SK-N-SH (cell line): ENCODE data around the gene TMCO4. TPM values are rescaled to one million over a fixed set of nuclear protein-coding genes. Genes with fewer than 3 reads are reported as not detected.

Source experiments
- CTCF ChIA-PET: fragments of 300-600, 350-600 bp; formaldehyde crosslinking; extraction: SDS; loops from one replicate; lab custom pipeline; 2021; lab: Yijun Ruan, JAX
- POLR2A ChIA-PET: fragments of 350-600 bp; sonication (Branson Sonifier 250); formaldehyde crosslinking; extraction: SDS; loops from one replicate; lab custom pipeline; 2020; ENCODE audit warnings: antibody characterized with exemption, inconsistent platforms; lab: Yijun Ruan, JAX
- DNase-seq: peaks from one replicate; pipeline ENCODE4 v3.0.0; 2012
- H2AFZ ChIP-seq: fragments of 200-600 bp; sonication (generic); 2 replicates; pipeline ENCODE4 v1.8.1; 2016; ENCODE audit warnings: antibody characterized with exemption, mild to moderate bottlenecking, low read depth
- H3F3A ChIP-seq: fragments of 200-600 bp; sonication (generic); replicated peaks from 2 replicates; pipeline ENCODE3; 2016; ENCODE audit warnings: antibody characterized with exemption, mild to moderate bottlenecking; ENCODE audit not compliant: insufficient read depth
- H3K27ac ChIP-seq, 2 experiments: fragments of 200-500 bp in 1 of 2; fragments of 200-600 bp in 1 of 2; sonication (Bioruptor generic) in 1 of 2; sonication (generic), shearing (Covaris generic) in 1 of 2; 2 replicates each; pipeline versions ENCODE4 v1.5.1 to v1.6.1; 2014 to 2016; ENCODE audit warnings: low read depth in 2 of 2, inconsistent platforms in 1 of 2, low read length in 1 of 2, mild to moderate bottlenecking in 1 of 2, mixed read lengths in 1 of 2
- H3K27me3 ChIP-seq: fragments of 200-600 bp; sonication (generic), shearing (Covaris generic); 2 replicates; pipeline ENCODE4 v1.6.1; 2016; ENCODE audit warnings: mixed run types; ENCODE audit not compliant: insufficient read depth
- H3K36me3 ChIP-seq, 2 experiments: fragments of 200-500 bp in 1 of 2; fragments of 200-600 bp in 1 of 2; sonication (Bioruptor generic) in 1 of 2; sonication (generic) in 1 of 2; replicated peaks in 1 of 2; 2 replicates each; pipeline versions ENCODE3 to v1.5.1; 2014 to 2016; ENCODE audit warnings: low read length in 1 of 2, mild to moderate bottlenecking in 1 of 2; ENCODE audit not compliant: insufficient read depth in 2 of 2, control insufficient read depth in 1 of 2
- H3K4me1 ChIP-seq, 2 experiments: fragments of 200-500 bp in 1 of 2; fragments of 200-600 bp in 1 of 2; sonication (Bioruptor generic) in 1 of 2; sonication (generic), shearing (Covaris generic) in 1 of 2; 2 replicates each; pipeline versions ENCODE4 v1.5.1 to v1.6.1; 2014 to 2016; ENCODE audit warnings: low read depth in 1 of 2, low read length in 1 of 2, mixed run types in 1 of 2; ENCODE audit not compliant: insufficient read depth in 2 of 2, control insufficient read depth in 1 of 2
- H3K4me2 ChIP-seq: fragments of 200-600 bp; sonication (generic), shearing (Covaris generic); 2 replicates; pipeline ENCODE4 v1.6.1; 2017; ENCODE audit warnings: mixed run types
- H3K4me3 ChIP-seq, 2 experiments: fragments of 200-500 bp in 1 of 2; fragments of 200-600 bp in 1 of 2; sonication (Bioruptor generic) in 1 of 2; sonication (generic), shearing (Covaris generic) in 1 of 2; 2 replicates each; pipeline versions ENCODE4 v1.5.1 to v1.8.1; 2014 to 2016; ENCODE audit warnings: low read depth in 2 of 2, inconsistent platforms in 1 of 2, low read length in 1 of 2, mild to moderate bottlenecking in 1 of 2, mixed read lengths in 1 of 2, moderate library complexity in 1 of 2
- H3K79me2 ChIP-seq: fragments of 200-600 bp; sonication (generic); 2 replicates; pipeline ENCODE4 v1.8.1; 2017; ENCODE audit warnings: mild to moderate bottlenecking; ENCODE audit not compliant: insufficient read depth
- H3K9ac ChIP-seq: fragments of 200-600 bp; sonication (generic); 2 replicates; pipeline ENCODE4 v1.6.1; 2017; ENCODE audit warnings: mixed run types
- H3K9me2 ChIP-seq: fragments of 200-600 bp; sonication (generic); 2 replicates; pipeline ENCODE4 v1.6.1; 2017; ENCODE audit warnings: mixed run types
- H3K9me3 ChIP-seq: fragments of 200-600 bp; sonication (generic); 2 replicates; pipeline ENCODE4 v1.6.1; 2017; ENCODE audit warnings: mixed run types, mild to moderate bottlenecking, moderate library complexity
- H4K20me1 ChIP-seq: fragments of 200-600 bp; sonication (generic); 2 replicates; pipeline ENCODE4 v1.6.1; 2017; ENCODE audit warnings: mild to moderate bottlenecking, mixed run types; ENCODE audit not compliant: insufficient read depth
- CHD2 ChIP-seq: fragments of 150-350 bp; IDR thresholded peaks from 2 replicates; pipeline ENCODE4 v1.6.1; 2018; ENCODE audit warnings: low read length; ENCODE audit not compliant: partially characterized antibody
- FOXJ3 ChIP-seq: sonication (generic); formaldehyde crosslinking; IDR thresholded peaks from 2 replicates; pipeline ENCODE4 v1.5.1; 2020; ENCODE audit warnings: mild to moderate bottlenecking, missing genetic modification reagents
- GATA2 ChIP-seq: sonication (generic); formaldehyde crosslinking; IDR thresholded peaks from 2 replicates; pipeline ENCODE4 v1.5.0; 2020; ENCODE audit warnings: mild to moderate bottlenecking, missing genetic modification reagents
- IRF3 ChIP-seq: fragments of 150-350 bp; IDR thresholded peaks from 2 replicates; pipeline ENCODE4 v1.6.1; 2016; ENCODE audit warnings: mild to moderate bottlenecking, low read depth, low read length
- MEF2A ChIP-seq: IDR thresholded peaks from 2 replicates; pipeline ENCODE4 v1.4.0; 2012; ENCODE audit warnings: low read depth, borderline replicate concordance
- MXI1 ChIP-seq: IDR thresholded peaks from 2 replicates; pipeline ENCODE4 v1.6.1; 2012; ENCODE audit warnings: mild to moderate bottlenecking, low read depth, low read length, improper control_type of control experiment
- NRF1 ChIP-seq: IDR thresholded peaks from 2 replicates; pipeline ENCODE4 v1.6.1; 2012; ENCODE audit warnings: low read depth, mild to moderate bottlenecking, low read length
- POLR2AphosphoS5 ChIP-seq: IDR thresholded peaks from 2 replicates; pipeline ENCODE4 v1.6.1; 2012; ENCODE audit warnings: low read depth, low read length
- REST ChIP-seq: IDR thresholded peaks from 2 replicates; pipeline ENCODE4 v1.6.1; 2012; ENCODE audit warnings: mild to moderate bottlenecking, low read depth, low read length, moderate library complexity
- RFX5 ChIP-seq: IDR thresholded peaks from 2 replicates; pipeline ENCODE4 v1.6.1; 2012; ENCODE audit warnings: mild to moderate bottlenecking, improper control_type of control experiment, low read length
- RXRA ChIP-seq: IDR thresholded peaks from 2 replicates; pipeline ENCODE4 v1.4.0; 2012; ENCODE audit warnings: low read depth, mild to moderate bottlenecking, borderline replicate concordance
- SIN3A ChIP-seq: IDR thresholded peaks from 2 replicates; pipeline ENCODE4 v1.6.1; 2012; ENCODE audit warnings: low read depth, mild to moderate bottlenecking, low read length, moderate library complexity, borderline replicate concordance
- TAF1 ChIP-seq: IDR thresholded peaks from 2 replicates; pipeline ENCODE4 v1.6.1; 2012; ENCODE audit warnings: low read depth, mild to moderate bottlenecking, low read length, moderate library complexity, borderline replicate concordance
- TEAD4 ChIP-seq: IDR thresholded peaks from 2 replicates; pipeline ENCODE4 v1.4.0; 2012; ENCODE audit warnings: mild to moderate bottlenecking, borderline replicate concordance; ENCODE audit not compliant: insufficient read depth
- USF1 ChIP-seq: IDR thresholded peaks from 2 replicates; pipeline ENCODE4 v1.4.0; 2012; ENCODE audit warnings: low read depth, borderline replicate concordance
- YY1 ChIP-seq: IDR thresholded peaks from 2 replicates; pipeline ENCODE4 v1.4.0; 2012; ENCODE audit warnings: low read depth, mild to moderate bottlenecking
- WGBS: methylation state at CpG from one replicate; pipeline ENCODE4 v1.1.6; 2017; ENCODE audit warnings: low lambda C conversion rate; 5-methylcytosine and 5-hydroxymethylcytosine counted together
- polyA plus RNA-seq, 3 experiments: library from polyadenylated mRNA; depleted of rRNA; stranded (reverse); fragments of >200 nt; gene quantifications; 2 replicates each; pipeline ENCODE4 v1.2.3, GENCODE V29; 2012
- TF ChIP-seq, protein P1 (sequence below): IDR thresholded peaks from 2 replicates; pipeline ENCODE4 v1.4.0; 2012; ENCODE audit warnings: low read depth
- TF ChIP-seq, protein P2 (sequence below): IDR thresholded peaks from 2 replicates; pipeline ENCODE4 v1.4.0; 2012; ENCODE audit warnings: low read depth, borderline replicate concordance
- TF ChIP-seq, protein P3 (sequence below): fragments of 150-350 bp; IDR thresholded peaks from 2 replicates; pipeline ENCODE4 v1.6.1; 2017; ENCODE audit warnings: antibody characterized with exemption, low read length, low read depth, borderline replicate concordance

Gene TMCO4
- polyA plus RNA-seq, 1 of the 3 experiments (the other 2 are of a cell fraction) = 4.2 TPM

DNA sequence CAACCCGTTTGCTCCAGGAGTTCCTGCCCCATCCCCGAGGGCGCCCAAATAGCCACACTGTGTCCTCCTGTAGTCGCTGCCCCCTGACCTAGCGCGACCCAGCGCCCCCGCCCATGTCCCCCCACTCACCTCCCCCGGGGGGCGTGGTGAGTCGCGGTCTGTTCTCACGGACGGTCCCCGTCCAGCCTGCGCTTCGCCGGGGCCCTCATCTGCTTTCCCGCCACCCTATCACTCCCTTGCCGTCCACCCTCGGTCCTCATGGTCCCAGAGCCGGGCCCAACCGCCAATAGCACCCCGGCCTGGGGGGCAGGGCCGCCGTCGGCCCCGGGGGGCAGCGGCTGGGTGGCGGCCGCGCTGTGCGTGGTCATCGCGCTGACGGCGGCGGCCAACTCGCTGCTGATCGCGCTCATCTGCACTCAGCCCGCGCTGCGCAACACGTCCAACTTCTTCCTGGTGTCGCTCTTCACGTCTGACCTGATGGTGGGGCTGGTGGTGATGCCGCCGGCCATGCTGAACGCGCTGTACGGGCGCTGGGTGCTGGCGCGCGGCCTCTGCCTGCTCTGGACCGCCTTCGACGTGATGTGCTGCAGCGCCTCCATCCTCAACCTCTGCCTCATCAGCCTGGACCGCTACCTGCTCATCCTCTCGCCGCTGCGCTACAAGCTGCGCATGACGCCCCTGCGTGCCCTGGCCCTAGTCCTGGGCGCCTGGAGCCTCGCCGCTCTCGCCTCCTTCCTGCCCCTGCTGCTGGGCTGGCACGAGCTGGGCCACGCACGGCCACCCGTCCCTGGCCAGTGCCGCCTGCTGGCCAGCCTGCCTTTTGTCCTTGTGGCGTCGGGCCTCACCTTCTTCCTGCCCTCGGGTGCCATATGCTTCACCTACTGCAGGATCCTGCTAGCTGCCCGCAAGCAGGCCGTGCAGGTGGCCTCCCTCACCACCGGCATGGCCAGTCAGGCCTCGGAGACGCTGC is 133.9 kb downstream of the TMCO4 start:
- Histone ChIP-seq H3K9ac (no peak overlapping the region), H3K79me2 (no peaks in the 10 kb centered on the region), H3K4me2 (peak overlapping the region; percentile 74; the same call in 1 of the 2 replicates), H4K20me1 (no peaks in the 10 kb centered on the region), H3F3A (no peaks in the 10 kb centered on the region), H3K9me3 (no peaks in the 10 kb centered on the region), H3K36me3 (no peaks in the 10 kb centered on the region), H3K27ac (no peak overlapping the region), H3K4me1 (peaks cover 0 to 6% of the 10 kb centered on the region in 2 experiments; a peak in 1 of 4 replicates), H3K4me3 (peak overlapping the region in 1 of 2 experiments; percentile 53; a peak in 1 of 4 replicates), H3K27me3 (no peaks in the 10 kb centered on the region; the same call in 1 of the 2 replicates), H2AFZ (no peak overlapping the region), H3K9me2 (no peaks in the 10 kb centered on the region)
- CTCF ChIA-PET = interaction anchor here (1.3 to 33.1 kb wide), 3 partner anchors 15 to 42 kb away, joined by 3 to 553 read pairs (median 3); no protein-coding TSS in a partner anchor
- 78% methylated on average over 74 of the region's 84 CpGs for WGBS
- TF ChIP-seq NRF1 = no peak
- TF ChIP-seq, protein P1, sequence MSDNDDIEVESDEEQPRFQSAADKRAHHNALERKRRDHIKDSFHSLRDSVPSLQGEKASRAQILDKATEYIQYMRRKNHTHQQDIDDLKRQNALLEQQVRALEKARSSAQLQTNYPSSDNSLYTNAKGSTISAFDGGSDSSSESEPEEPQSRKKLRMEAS = no peak
- TF ChIP-seq, protein P2, sequence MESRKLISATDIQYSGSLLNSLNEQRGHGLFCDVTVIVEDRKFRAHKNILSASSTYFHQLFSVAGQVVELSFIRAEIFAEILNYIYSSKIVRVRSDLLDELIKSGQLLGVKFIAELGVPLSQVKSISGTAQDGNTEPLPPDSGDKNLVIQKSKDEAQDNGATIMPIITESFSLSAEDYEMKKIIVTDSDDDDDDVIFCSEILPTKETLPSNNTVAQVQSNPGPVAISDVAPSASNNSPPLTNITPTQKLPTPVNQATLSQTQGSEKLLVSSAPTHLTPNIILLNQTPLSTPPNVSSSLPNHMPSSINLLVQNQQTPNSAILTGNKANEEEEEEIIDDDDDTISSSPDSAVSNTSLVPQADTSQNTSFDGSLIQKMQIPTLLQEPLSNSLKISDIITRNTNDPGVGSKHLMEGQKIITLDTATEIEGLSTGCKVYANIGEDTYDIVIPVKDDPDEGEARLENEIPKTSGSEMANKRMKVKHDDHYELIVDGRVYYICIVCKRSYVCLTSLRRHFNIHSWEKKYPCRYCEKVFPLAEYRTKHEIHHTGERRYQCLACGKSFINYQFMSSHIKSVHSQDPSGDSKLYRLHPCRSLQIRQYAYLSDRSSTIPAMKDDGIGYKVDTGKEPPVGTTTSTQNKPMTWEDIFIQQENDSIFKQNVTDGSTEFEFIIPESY = no peak
- no peak for TF ChIP-seq TEAD4
- no peak for TF ChIP-seq RXRA
- TF ChIP-seq USF1 = no peak
- TF ChIP-seq POLR2AphosphoS5 = no peak
- no peak for TF ChIP-seq GATA2 (CRISPR knock-in tag)
- TF ChIP-seq CHD2 = no peak
- no peak for TF ChIP-seq IRF3
- TF ChIP-seq, protein P3, sequence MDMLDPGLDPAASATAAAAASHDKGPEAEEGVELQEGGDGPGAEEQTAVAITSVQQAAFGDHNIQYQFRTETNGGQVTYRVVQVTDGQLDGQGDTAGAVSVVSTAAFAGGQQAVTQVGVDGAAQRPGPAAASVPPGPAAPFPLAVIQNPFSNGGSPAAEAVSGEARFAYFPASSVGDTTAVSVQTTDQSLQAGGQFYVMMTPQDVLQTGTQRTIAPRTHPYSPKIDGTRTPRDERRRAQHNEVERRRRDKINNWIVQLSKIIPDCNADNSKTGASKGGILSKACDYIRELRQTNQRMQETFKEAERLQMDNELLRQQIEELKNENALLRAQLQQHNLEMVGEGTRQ = no peak
- TF ChIP-seq MXI1 = no peak
- no peak for TF ChIP-seq FOXJ3 (CRISPR knock-in tag)
- no peak for TF ChIP-seq YY1
- no peak for TF ChIP-seq TAF1
- no peak for TF ChIP-seq MEF2A
- no peak for TF ChIP-seq SIN3A
- TF ChIP-seq REST = no peak
- no peak for TF ChIP-seq RFX5
- peak; percentile 81 for DNase-seq
- POLR2A ChIA-PET = no interaction called here
